ENCODE results near the gene ISLR. TPM values are rescaled to one million over a fixed set of nuclear protein-coding genes. Genes with fewer than 3 reads are reported as not detected.

Gene ISLR
- total and polyA plus RNA-seq, 2 experiments from 2014 or later, result 0.55 TPM; not detected in 1

DNA sequence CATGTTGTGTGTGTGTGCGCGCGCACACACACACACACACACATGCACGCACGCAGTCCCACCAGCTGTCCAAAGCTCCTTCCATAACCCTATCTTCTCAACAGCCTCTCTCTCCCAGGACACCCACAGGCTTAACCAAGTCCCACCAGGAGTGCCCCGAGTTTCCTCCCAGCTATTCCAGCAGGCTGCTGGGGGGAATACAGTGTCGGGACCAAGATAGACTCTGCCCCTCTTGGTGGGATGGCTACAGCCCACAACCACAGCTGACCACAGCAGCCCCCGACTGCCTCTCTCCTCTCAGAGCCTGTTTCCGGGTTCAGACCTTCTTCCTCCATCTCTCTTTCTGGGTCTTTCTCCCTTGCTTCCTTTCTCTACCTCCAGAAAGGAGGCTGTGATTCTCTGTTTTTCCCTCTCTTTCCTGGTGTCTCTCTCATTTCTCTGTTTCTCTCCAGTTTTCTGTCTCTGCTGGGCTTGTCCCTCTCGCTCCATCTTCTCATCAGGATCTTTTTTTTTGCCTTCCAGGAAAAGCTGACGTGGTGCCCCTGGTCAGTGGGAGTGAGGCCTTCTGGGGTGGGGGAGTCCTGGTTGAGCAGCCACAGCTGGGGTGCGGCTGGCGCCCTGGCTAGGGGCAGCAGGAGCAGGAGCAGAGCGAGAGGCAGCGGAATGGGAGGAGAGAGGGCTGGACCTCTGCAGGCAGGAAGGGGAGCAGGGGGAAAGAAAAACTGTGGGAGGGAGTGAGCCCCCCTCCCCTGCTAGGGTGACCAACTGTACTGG is 3.3 kb upstream of the ISLR start:
- Mint-ChIP-seq H3K36me3 (ENCODE audit: low read depth) (no peaks in the 10 kb centered on the region), H3K9me3 (no peaks in the 10 kb centered on the region), H3K27me3 (ENCODE audit: insufficient read depth, low read depth, poor library complexity) (peaks cover 27% of the 10 kb centered on the region), H3K4me1 (peaks cover 35% of the 10 kb centered on the region), H3K27ac (no peak overlapping the region), H3K4me3 (no peak overlapping the region)
- Histone ChIP-seq H3F3A (replicated peaks; ENCODE audit: low read depth) (no peaks in the 10 kb centered on the region), H3K4me1 (ENCODE audit: insufficient read depth) (peaks cover 17% of the 10 kb centered on the region), H2AFZ (no peak overlapping the region), H3K4me2 (no peak overlapping the region), H3K27ac (ENCODE audit: low read depth) (no peak overlapping the region), H3K4me3 (no peak overlapping the region), H3K27me3 (ENCODE audit: insufficient read depth) (no peaks in the 10 kb centered on the region; the same call in 1 of the 2 replicates), H3K79me2 (replicated peaks; ENCODE audit: insufficient read depth) (no peaks in the 10 kb centered on the region), H4K20me1 (replicated peaks; ENCODE audit: insufficient read depth) (no peaks in the 10 kb centered on the region), H3K9me2 (ENCODE audit: insufficient read depth) (no peaks in the 10 kb centered on the region), H3K36me3 (ENCODE audit: insufficient read depth) (no peaks in the 10 kb centered on the region; the same call in 1 of the 2 replicates)
- DNase-seq (ENCODE audit: low spot score) (no peak), ATAC-seq (no peak)
- TF ChIP-seq CREB1 (CRISPR knock-in tag; IDR thresholded peaks at IDR 0.05; ENCODE audit: low read depth), result no peak
- no peak for TF ChIP-seq EZH2 (IDR thresholded peaks at IDR 0.05; ENCODE audit: low read depth, unreplicated experiment)
- TF ChIP-seq NANOG (IDR thresholded peaks at IDR 0.05; ENCODE audit: borderline replicate concordance), result no peak
- TF ChIP-seq POLR2AphosphoS5 (IDR thresholded peaks at IDR 0.05; ENCODE audit: low read depth), result no peak

DNA sequence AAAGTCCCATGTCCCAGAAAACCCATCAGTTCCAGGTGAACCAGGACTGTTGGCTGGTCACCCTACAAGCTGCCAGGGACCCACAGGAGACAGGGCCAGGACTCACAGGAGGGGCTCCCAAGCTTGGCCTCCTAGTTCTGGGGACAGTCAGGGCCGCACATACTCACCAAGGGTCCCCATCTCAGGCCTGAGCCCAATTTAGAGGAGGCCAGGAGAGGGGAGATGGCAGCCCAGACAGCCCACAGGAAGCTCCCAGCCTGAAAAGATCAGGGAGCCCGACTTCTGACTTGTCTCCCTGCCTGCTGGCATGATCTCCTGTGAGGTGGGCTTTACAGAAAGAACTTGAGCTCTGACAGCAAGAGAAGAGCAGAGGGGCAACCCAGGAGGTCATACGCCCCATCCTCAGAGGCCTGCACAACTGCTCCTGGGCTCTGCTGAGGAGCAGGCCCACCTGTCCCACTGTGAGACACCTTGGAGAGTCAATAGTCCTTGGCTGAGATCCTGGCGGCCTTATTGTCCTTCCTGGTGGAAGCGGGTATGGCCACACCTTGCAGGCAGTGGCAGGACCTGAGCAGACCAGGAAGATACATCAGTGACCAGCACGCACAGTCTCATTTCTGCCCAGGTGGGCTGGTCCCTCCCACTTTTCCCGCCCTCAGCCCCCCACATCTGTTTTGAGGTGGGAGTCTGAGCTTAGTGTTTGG is 2.5 kb upstream of the ISLR start:
- H3K4me3 ChIP-seq, result no peak overlapping the region
- H3K27ac Mint-ChIP-seq, result no peak overlapping the region
- no peak overlapping the region for H3K4me2 ChIP-seq
- H3K36me3 Mint-ChIP-seq (ENCODE audit: low read depth), result no peaks in the 10 kb centered on the region
- ATAC-seq (no peak), DNase-seq (ENCODE audit: low spot score) (no peak)
- H3K4me1 ChIP-seq (ENCODE audit: insufficient read depth), result peaks cover 17% of the 10 kb centered on the region
- H3K79me2 ChIP-seq (replicated peaks; ENCODE audit: insufficient read depth), result no peaks in the 10 kb centered on the region
- H3K9me2 ChIP-seq (ENCODE audit: insufficient read depth), result no peaks in the 10 kb centered on the region
- H3K27me3 Mint-ChIP-seq (ENCODE audit: insufficient read depth, low read depth, poor library complexity), result peaks cover 28% of the 10 kb centered on the region
- H4K20me1 ChIP-seq (replicated peaks; ENCODE audit: insufficient read depth), result no peaks in the 10 kb centered on the region
- H2AFZ ChIP-seq, result no peak overlapping the region
- no peak overlapping the region for H3K27ac ChIP-seq (ENCODE audit: low read depth)
- H3K4me1 Mint-ChIP-seq, result peaks cover 36% of the 10 kb centered on the region
- H3K9me3 Mint-ChIP-seq, result no peaks in the 10 kb centered on the region
- no peaks in the 10 kb centered on the region for H3F3A ChIP-seq (replicated peaks; ENCODE audit: low read depth)
- no peaks in the 10 kb centered on the region; the same call in 1 of the 2 replicates for H3K27me3 ChIP-seq (ENCODE audit: insufficient read depth)
- H3K36me3 ChIP-seq (ENCODE audit: insufficient read depth), result no peaks in the 10 kb centered on the region; the same call in 1 of the 2 replicates
- no peak overlapping the region for H3K4me3 Mint-ChIP-seq
- no peak for TF ChIP-seq ZNF331 (CRISPR knock-in tag; IDR thresholded peaks at IDR 0.05; ENCODE audit: low read depth)
- TF ChIP-seq, protein P1, sequence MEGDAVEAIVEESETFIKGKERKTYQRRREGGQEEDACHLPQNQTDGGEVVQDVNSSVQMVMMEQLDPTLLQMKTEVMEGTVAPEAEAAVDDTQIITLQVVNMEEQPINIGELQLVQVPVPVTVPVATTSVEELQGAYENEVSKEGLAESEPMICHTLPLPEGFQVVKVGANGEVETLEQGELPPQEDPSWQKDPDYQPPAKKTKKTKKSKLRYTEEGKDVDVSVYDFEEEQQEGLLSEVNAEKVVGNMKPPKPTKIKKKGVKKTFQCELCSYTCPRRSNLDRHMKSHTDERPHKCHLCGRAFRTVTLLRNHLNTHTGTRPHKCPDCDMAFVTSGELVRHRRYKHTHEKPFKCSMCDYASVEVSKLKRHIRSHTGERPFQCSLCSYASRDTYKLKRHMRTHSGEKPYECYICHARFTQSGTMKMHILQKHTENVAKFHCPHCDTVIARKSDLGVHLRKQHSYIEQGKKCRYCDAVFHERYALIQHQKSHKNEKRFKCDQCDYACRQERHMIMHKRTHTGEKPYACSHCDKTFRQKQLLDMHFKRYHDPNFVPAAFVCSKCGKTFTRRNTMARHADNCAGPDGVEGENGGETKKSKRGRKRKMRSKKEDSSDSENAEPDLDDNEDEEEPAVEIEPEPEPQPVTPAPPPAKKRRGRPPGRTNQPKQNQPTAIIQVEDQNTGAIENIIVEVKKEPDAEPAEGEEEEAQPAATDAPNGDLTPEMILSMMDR (conservative IDR thresholded peaks at IDR 0.05; ENCODE audit: low read depth in 2 of 2), result no peak
- no peak for TF ChIP-seq CREB1 (CRISPR knock-in tag; IDR thresholded peaks at IDR 0.05; ENCODE audit: low read depth)
- TF ChIP-seq, protein P2, sequence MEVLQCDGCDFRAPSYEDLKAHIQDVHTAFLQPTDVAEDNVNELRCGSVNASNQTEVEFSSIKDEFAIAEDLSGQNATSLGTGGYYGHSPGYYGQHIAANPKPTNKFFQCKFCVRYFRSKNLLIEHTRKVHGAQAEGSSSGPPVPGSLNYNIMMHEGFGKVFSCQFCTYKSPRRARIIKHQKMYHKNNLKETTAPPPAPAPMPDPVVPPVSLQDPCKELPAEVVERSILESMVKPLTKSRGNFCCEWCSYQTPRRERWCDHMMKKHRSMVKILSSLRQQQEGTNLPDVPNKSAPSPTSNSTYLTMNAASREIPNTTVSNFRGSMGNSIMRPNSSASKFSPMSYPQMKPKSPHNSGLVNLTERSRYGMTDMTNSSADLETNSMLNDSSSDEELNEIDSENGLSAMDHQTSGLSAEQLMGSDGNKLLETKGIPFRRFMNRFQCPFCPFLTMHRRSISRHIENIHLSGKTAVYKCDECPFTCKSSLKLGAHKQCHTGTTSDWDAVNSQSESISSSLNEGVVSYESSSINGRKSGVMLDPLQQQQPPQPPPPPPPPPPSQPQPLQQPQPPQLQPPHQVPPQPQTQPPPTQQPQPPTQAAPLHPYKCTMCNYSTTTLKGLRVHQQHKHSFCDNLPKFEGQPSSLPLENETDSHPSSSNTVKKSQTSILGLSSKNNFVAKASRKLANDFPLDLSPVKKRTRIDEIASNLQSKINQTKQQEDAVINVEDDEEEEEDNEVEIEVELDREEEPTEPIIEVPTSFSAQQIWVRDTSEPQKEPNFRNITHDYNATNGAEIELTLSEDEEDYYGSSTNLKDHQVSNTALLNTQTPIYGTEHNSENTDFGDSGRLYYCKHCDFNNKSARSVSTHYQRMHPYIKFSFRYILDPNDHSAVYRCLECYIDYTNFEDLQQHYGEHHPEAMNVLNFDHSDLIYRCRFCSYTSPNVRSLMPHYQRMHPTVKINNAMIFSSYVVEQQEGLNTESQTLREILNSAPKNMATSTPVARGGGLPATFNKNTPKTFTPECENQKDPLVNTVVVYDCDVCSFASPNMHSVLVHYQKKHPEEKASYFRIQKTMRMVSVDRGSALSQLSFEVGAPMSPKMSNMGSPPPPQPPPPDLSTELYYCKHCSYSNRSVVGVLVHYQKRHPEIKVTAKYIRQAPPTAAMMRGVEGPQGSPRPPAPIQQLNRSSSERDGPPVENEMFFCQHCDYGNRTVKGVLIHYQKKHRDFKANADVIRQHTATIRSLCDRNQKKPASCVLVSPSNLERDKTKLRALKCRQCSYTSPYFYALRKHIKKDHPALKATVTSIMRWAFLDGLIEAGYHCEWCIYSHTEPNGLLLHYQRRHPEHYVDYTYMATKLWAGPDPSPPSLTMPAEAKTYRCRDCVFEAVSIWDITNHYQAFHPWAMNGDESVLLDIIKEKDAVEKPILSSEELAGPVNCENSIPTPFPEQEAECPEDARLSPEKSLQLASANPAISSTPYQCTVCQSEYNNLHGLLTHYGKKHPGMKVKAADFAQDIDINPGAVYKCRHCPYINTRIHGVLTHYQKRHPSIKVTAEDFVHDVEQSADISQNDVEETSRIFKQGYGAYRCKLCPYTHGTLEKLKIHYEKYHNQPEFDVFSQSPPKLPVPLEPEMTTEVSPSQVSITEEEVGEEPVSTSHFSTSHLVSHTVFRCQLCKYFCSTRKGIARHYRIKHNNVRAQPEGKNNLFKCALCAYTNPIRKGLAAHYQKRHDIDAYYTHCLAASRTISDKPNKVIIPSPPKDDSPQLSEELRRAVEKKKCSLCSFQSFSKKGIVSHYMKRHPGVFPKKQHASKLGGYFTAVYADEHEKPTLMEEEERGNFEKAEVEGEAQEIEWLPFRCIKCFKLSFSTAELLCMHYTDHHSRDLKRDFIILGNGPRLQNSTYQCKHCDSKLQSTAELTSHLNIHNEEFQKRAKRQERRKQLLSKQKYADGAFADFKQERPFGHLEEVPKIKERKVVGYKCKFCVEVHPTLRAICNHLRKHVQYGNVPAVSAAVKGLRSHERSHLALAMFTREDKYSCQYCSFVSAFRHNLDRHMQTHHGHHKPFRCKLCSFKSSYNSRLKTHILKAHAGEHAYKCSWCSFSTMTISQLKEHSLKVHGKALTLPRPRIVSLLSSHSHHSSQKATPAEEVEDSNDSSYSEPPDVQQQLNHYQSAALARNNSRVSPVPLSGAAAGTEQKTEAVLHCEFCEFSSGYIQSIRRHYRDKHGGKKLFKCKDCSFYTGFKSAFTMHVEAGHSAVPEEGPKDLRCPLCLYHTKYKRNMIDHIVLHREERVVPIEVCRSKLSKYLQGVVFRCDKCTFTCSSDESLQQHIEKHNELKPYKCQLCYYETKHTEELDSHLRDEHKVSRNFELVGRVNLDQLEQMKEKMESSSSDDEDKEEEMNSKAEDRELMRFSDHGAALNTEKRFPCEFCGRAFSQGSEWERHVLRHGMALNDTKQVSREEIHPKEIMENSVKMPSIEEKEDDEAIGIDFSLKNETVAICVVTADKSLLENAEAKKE (CRISPR knock-in tag; IDR thresholded peaks at IDR 0.05), result no peak
- no peak for TF ChIP-seq NANOG (IDR thresholded peaks at IDR 0.05; ENCODE audit: borderline replicate concordance)
- no peak for TF ChIP-seq EZH2phosphoT487 (IDR thresholded peaks at IDR 0.05; ENCODE audit: unreplicated experiment)

All from GM23338 (cell line).